PFSK-1 (cell line): Measurements from ENCODE around the gene SETD1A.

Experiments used
- FOXP2 ChIP-seq: optimal IDR thresholded peaks from 2 replicates; pipeline ENCODE3; 2011; ENCODE audit warnings: borderline replicate concordance, control low read depth, inconsistent platforms; ENCODE audit not compliant: insufficient read depth; ENCODE audit errors: extremely low read length, extremely low read depth
- POLR2AphosphoS5 ChIP-seq: IDR thresholded peaks from 2 replicates; pipeline ENCODE4 v1.6.1; 2012; ENCODE audit warnings: low read depth, mild to moderate bottlenecking, control low read depth, low read length, moderate library complexity
- SIN3A ChIP-seq: IDR thresholded peaks from 2 replicates; pipeline ENCODE4 v1.6.1; 2012; ENCODE audit warnings: mild to moderate bottlenecking, low read length, moderate library complexity, borderline replicate concordance; ENCODE audit not compliant: insufficient read depth
- TAF1 ChIP-seq: IDR thresholded peaks from 2 replicates; pipeline ENCODE4 v1.6.1; 2012; ENCODE audit warnings: low read length, control low read depth, borderline replicate concordance; ENCODE audit not compliant: insufficient read depth
- TF ChIP-seq, protein P1 (sequence below), 2 experiments: IDR thresholded peaks; 2 replicates each; pipeline versions ENCODE4 v1.6.1 to v1.8.0; 2011 to 2012; ENCODE audit warnings: low read depth in 2 of 2, low read length in 2 of 2, control low read depth in 1 of 2, inconsistent platforms in 1 of 2, mild to moderate bottlenecking in 1 of 2, moderate library complexity in 1 of 2; ENCODE audit not compliant: insufficient read depth in 1 of 2

Gene SETD1A

GRCh38 chr16:31000671-31001382 is 43.3 kb downstream of the SETD1A start:
- TF ChIP-seq FOXP2 (no peak), TAF1 (no peak), SIN3A (no peak), POLR2AphosphoS5 (no peak)
- TF ChIP-seq, protein P1, sequence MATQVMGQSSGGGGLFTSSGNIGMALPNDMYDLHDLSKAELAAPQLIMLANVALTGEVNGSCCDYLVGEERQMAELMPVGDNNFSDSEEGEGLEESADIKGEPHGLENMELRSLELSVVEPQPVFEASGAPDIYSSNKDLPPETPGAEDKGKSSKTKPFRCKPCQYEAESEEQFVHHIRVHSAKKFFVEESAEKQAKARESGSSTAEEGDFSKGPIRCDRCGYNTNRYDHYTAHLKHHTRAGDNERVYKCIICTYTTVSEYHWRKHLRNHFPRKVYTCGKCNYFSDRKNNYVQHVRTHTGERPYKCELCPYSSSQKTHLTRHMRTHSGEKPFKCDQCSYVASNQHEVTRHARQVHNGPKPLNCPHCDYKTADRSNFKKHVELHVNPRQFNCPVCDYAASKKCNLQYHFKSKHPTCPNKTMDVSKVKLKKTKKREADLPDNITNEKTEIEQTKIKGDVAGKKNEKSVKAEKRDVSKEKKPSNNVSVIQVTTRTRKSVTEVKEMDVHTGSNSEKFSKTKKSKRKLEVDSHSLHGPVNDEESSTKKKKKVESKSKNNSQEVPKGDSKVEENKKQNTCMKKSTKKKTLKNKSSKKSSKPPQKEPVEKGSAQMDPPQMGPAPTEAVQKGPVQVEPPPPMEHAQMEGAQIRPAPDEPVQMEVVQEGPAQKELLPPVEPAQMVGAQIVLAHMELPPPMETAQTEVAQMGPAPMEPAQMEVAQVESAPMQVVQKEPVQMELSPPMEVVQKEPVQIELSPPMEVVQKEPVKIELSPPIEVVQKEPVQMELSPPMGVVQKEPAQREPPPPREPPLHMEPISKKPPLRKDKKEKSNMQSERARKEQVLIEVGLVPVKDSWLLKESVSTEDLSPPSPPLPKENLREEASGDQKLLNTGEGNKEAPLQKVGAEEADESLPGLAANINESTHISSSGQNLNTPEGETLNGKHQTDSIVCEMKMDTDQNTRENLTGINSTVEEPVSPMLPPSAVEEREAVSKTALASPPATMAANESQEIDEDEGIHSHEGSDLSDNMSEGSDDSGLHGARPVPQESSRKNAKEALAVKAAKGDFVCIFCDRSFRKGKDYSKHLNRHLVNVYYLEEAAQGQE (IDR thresholded peaks at IDR 0.05; ENCODE audit: insufficient read depth in 1 of 2, low read depth in 2 of 2, low read length in 2 of 2) = no peak

GRCh38 chr16:31001507-31002249 is 44.1 kb downstream of the SETD1A start:
- TF ChIP-seq FOXP2 (no peak), POLR2AphosphoS5 (no peak), SIN3A (no peak), TAF1 (no peak)
- TF ChIP-seq, protein P1 (IDR thresholded peaks at IDR 0.05; ENCODE audit: insufficient read depth in 1 of 2, low read depth in 2 of 2, low read length in 2 of 2) = no peak

DNA sequence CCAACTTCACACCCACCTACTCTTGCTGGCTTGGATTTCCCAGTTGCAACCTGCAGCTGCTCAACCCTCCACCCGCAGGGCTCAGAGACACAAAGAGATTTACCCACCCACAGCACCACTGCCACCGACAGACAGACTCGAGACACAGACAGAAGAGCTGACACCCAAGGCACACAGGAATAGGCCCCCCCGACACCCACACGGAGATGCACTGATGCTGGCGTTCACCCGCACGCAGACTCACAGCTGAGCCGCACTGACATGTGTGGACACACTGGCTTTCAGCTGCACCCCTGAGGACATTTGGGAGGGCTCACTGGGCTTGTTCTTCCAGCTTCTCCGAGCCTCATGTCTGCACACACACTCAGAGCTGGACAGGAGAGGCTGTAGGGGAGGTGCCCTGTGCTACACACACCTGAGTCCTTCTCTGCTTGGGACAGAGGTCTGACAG is 44.7 kb downstream of the SETD1A start:
- no peak for TF ChIP-seq TAF1
- TF ChIP-seq, protein P1 (IDR thresholded peaks at IDR 0.05; ENCODE audit: insufficient read depth in 1 of 2, low read depth in 2 of 2, low read length in 2 of 2) = no peak

GRCh38 chr16:31002862-31003341 is 45.3 kb downstream of the SETD1A start:
- TF ChIP-seq FOXP2 = no peak
- TF ChIP-seq POLR2AphosphoS5 = no peak
- TF ChIP-seq SIN3A = no peak
- TF ChIP-seq TAF1 = no peak
- TF ChIP-seq, protein P1 (IDR thresholded peaks at IDR 0.05; ENCODE audit: insufficient read depth in 1 of 2, low read depth in 2 of 2, low read length in 2 of 2) = no peak
